SK-N-MC (cell line): ENCODE results near the gene TMIE.

Experiments used
- EZH2 ChIP-seq: fragments of 200-600 bp; sonication (generic); IDR thresholded peaks from one replicate; pipeline ENCODE4 v1.6.1; 2017; ENCODE audit warnings: antibody characterized with exemption
- FOXP2 ChIP-seq: optimal IDR thresholded peaks from 2 replicates; pipeline ENCODE3; 2011; ENCODE audit warnings: mild to moderate bottlenecking, moderate library complexity; ENCODE audit not compliant: insufficient read depth; ENCODE audit errors: extremely low read length, control extremely low read depth
- POLR2AphosphoS5 ChIP-seq: IDR thresholded peaks from 2 replicates; pipeline ENCODE4 v1.6.1; 2012; ENCODE audit warnings: mild to moderate bottlenecking, low read depth, low read length, borderline replicate concordance

GRCh38 chr3:46725621-46726314 is 24.6 kb downstream of the TMIE start:
- TF ChIP-seq POLR2AphosphoS5 = no peak
- TF ChIP-seq EZH2 = no peak
- TF ChIP-seq FOXP2 = no peak
